ENCODE results near the gene TARS1.

Gene TARS1

DNA sequence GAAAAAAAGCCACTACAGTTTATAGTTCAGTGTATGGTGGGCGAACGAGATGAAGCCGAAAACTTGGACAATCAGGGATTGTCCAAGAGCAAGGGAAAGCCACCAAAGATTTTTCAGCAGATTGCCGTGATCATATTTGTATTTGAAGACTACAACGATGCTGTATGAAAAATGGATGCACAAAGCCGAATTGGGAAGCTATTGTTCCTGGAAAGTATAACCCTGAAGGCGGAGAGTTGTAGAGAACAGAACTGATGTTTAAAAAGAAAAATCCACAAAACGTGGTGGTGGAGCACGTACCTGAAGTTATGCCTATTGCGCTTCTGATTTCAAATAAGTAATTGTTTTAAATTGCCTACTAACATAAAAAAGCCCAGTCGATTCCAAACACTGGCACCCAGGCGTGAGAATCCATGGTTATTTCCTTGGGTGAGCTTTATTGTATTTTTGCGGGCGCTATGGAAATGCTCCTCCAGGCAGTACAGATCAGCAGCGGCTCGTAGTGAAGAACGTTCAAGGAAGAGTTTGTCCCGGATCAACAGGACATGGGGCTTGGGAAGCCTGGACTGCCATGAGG lies 772 bp upstream of the TARS1 start:
- FAIRE-seq: no peak

DNA sequence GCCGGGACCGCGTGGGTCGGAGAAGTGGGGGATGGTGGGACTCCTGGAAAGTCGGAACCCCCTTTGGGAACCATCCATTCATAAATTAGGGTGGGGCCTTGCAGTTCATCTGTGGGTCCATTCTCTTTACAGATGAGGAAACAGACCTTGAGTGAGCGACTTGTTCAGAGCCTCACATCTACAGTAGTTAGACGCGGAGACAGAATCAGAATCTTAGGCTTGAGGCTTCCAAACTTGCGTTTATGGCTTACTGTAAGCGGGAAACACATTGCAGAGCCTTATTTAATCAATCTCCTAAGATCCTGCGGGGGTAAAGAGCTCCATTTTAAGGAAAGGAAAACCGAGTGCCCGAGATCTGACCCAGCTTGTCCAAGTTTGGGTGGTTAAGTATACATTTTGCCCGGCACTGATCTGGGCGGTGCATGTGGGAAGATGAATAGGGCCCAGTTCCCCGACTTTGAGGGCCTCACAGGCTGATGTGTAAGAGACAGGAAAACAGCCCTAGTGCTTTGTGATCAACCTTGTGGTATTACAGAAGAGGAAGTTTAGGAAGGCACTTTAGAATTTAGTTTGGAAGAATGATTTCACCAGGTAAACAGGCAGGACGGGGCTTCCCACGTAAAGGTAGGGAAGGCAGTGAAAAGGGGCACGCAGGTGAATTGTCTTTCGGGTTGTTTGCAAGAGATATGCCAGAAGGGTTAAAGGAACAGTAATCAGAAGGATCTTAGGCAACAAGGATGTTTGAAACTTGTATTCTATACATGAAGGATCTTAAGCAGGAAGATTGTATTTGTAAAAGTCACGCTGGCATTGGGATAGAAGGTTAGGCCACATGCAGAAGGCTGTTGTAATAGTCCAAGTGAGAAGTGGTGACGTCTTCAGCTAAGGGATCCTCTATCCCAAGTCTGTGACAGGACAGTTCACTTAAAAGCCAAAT lies 744 bp downstream of the TARS1 start:
- FAIRE-seq: no peak

DNA sequence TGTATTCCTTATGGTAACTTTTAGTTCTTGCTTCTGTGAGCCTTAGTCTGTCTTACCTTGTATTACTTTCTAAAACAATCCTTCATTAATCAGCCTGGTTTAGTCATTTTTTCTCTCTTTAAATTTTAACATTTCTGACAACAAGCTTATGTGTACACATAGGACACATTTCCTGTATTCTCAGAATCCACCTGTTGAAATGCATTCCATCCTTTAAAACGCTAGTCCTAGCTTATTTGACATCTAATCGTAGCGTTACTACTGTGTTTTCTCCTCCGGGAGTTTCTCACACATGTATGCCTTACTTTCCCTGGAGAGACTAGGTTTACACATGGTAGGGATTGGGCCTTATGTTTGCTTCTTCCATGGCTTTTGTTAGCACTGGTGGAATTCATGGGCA lies 3.8 kb downstream of the TARS1 start:
- FAIRE-seq: no peak

DNA sequence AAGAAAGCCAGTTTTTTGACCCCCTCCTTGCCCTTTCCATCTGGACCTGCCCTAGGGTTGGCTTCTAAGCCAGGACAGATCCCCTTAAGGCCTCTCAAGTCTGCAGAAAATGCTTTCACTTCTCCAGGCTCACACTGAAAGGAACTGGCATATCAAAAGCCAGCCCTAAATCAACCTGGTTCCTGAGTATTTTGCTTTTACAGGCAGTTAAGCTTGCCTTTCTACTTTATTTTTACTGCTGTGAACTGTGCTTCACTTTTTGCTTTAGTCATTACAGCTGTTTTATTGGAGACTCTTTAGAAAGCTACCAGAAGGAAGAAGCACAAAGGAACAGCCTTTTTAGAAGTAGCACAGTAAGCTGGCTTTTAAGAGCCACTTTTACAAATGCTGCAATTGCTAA lies 5.0 kb downstream of the TARS1 start:
- FAIRE-seq: no peak

DNA sequence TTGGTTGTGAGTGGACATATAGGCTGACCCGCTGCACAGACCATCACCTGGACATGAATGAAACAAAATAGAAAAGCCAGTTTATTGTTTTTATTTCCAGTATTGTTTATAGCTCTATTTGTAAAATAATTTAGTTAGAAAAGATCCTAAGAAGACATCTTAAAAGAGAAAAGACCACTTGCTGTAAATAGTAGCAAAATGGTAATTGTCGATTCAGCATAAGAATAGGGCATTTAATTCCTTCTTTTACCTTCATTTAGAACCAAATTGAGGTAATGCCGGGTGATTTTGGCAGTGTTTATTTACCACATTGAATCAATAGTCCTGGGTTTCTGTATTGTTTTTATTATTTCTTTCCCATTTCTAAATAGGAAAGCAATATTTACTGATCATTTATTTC lies 7.4 kb downstream of the TARS1 start:
- no peak for FAIRE-seq

DNA sequence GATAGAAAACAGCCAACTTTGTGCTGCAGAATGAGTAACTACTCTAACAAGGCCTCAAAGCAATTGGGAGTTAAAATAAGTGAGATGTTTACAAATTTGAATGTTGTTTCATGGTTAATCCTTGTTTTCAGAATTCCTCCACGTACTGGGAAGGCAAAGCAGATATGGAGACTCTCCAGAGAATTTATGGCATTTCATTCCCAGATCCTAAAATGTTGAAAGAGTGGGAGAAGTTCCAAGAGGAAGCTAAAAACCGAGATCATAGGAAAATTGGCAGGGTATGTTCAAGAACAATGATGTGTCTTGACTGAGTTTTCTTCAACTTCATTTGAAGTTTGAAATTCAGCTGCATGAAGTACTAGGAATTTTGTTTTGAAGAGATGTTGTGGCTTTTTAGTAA lies 16.4 kb downstream of the TARS1 start:
- peak; percentile 80 for FAIRE-seq

DNA sequence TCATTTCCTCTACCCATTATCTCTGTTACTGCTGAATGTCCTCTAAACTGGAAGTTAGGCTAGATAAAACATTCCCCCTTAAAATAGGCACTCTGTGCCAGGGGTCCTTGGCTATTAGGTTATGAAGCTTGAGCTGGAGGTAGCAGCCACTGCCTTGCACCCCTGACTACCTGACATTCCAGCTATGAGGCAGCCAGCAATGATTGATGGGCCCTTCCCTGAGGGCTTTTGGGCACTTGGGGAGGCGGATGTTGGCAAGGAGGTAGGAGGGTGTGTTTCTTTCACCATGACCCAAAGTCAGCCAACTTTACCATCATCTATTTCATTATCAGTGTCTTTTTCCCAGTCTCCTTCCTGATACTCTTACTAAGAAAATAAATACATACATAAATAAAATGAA lies 17.1 kb downstream of the TARS1 start:
- FAIRE-seq: no peak

DNA sequence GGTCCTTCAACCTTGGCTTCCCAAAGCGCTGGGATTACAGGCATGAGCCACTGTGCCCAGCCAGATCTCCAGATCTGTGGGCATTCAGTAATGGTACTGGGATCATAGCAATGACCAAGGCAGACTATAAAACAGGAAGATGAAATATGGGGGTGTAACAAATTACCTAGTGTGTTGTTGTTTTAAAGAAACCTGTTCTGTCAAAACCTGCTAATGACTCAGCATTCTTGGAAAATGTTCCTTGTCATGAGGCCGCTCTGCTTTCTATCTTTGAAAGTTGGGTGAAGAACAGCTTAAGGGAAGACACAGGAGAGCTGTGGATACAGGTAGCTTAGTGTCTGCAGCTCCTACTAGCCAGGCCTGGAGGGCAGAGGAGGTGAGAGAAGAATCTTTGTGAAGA lies 19.4 kb downstream of the TARS1 start:
- no peak for FAIRE-seq

DNA sequence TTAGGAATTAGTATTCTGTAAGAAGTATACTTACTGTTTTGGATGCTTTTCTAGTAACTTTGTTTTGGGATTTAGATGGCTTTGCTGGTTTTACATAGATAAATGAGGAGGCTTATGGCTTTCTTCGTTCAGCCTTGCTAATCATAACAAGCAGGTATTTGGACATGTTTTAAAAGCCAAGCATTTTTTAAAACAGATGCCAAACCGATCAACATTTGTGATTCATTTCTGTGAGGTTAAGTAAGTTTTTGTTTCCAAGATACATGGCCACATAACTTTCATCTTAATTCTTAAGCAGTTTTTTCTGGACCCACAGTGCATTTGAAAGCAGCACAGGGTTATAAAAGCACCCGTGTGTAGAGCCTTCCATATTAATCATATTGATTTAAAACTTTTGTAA lies 21.7 kb downstream of the TARS1 start:
- FAIRE-seq: no peak

DNA sequence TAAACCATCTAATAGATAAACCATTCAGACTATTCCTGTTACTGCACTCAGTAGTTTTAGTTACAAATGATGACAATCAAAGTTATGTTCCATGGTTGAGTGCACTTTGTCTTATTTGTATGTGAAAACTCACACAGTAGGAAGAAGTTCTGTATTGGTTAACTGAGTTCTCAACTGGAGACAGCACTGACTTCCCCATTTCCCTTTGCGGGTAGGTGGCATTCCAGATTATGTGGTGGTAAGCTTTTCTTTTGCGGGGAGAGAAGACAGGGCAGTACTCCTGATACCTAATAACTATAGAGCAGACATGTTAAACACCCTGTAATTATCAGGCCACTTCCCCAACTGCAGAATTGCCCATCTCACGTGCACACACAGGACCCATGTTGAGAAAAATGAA lies 24.4 kb downstream of the TARS1 start:
- no peak for FAIRE-seq

DNA sequence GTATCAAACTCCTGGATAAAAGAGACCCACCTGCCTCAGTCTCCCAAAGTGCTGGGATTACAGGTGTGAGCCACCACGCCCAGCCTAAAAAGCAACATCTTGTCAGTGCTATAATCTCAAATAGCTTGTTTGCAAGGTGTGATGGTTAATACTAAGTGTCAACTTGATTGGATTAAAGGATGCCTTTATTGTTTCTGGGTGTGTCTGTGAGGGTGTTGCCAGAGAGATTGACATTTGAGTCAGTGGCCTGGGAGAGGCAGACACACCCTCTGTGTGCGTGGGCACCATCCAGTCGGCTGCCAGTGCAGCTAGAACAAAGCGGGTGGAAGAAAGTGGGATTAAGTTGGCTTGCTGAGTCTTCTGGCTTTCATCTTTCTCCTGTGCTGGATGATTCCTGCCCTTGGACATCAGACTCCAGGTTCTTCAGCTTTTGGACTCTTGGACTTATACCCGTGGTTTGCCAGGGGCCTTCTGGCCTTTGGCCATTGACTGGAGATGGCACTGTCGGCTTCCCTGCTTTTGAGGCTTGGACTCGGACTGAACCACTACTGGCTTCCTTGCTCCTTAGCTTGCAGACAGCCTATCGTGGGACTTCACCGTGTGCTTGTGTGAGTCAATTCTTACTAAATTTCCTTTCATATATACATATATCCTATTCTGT lies 28.1 kb downstream of the TARS1 start:
- FAIRE-seq: no peak

DNA sequence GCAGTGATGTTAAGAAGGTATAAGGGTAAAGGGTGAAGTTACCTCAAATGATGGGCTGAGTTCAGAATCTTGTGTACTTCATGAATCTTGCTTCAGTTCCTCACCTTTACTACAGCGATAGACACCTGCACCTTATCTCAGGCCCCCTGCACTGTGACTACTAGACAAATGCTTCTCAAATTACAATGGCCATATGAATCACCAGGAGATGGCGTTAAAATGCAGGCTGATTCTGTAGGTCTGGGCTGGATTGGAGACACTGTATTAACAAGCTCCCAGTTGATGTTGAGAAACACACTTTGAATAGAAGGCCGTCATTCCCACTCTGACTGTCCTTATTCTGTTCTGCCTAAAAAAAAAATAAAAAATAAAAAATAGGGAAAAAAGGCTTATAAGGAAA lies 29.8 kb downstream of the TARS1 start:
- peak; percentile 39 for FAIRE-seq

DNA sequence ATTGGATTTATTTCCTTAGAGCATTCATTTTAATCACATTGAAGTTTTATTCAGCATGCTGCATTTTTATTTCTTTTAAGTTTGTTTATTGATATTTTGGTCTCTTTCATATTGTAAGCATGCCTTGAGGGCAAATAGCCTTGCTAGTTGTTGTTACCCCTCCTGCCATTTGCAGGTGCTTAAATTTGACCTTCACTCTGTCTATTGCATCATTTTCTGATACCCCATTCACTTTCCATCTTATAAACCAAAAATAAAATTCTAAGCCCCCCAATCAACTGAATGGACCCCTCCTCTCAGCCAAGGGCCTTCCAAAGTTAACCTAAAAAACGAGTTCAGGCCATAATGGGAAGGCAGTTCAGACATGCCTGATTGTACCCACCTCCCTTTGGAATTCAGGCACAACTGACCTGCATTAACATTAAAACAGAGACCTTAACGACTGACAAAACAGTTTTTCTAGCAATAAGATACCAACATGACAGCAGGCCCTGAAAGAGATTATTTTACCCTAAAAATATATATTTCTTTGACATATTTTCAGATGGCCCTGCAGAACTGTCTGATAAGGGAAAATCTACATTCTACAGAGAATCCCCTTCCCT lies 32.1 kb downstream of the TARS1 start:
- FAIRE-seq: no peak

DNA sequence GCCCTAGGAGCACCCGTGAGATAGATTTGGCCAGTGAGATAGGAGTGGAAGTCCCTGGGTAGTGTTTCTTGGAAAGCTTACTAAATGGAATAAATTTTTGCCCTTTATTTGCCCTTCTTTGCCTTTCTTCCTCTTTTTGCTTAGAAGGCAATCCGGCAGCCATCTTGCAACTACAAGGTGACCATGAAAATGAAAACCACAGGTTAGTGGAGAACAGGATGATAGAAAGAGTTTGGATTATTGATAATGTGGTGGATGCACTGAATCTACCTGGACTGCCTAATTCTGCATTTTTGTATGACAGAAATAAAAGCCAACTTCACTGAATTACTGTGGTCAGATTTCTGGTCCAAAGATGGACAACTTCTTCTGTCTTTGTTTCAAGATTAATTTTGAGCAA lies 33.2 kb downstream of the TARS1 start:
- FAIRE-seq: no peak

DNA sequence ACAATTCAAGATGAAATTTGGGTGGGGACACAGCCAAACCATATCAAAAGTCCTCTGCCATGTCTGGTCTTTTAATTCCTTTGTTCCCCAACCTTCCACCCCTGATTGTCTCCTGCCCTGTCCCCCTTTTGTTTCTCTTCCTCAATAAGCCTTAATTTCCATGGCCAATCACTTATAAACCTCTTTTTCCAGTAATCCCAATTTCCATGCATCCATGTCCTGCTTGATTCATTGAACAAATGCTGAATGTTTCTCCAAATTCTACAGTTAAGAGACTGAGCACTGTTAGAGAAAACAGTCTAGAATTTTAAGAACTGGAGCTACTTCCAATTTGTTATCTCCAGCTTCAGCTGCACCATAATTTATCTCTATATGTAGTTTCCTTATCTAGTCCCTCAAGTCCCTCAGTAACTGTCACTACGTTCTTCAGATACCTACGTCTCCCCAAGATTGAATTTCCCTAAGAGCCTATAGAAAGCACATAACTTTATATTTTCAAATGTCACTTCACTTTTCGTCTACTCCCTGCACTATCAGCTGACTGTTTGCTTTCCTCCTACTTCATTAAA lies 34.2 kb downstream of the TARS1 start:
- no peak for FAIRE-seq

DNA sequence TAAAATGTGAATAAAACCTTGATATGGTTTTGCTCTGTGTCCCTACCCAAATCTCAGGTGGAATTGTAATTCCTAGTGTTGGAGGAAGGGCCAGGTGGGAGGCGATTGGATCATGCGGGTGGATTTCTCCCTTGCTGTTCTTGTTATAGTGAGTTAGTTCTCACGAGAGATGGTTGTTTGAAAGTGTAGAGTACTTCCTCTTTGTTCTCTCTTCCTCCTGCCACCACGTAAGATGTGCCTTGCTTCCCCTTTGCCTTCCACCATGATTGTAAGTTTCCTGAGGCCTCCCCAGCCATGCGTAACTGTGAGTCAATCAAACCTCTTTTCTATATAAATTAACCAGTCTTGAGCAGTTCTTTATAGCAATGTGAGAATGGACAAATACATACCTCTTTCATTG lies 34.9 kb downstream of the TARS1 start:
- FAIRE-seq: no peak

DNA sequence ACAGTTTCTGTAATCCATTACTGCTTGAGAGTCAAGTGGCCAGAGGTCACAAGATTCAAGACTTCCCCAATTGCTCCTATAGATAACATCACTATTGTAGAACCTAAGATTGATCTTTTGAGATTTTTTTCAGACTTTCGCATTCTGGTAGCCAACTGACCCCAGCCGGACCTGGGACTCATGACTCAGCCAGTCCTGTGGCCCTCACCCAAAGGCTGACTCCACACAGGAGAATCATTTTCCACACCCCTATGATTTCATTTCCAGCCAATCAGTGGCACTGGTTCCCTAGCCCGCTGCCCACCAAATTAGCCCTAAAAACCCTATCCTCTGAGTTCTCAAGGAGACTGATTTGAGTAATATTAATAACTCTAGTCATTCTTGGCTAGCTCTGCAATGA lies 36.2 kb downstream of the TARS1 start:
- FAIRE-seq: no peak

DNA sequence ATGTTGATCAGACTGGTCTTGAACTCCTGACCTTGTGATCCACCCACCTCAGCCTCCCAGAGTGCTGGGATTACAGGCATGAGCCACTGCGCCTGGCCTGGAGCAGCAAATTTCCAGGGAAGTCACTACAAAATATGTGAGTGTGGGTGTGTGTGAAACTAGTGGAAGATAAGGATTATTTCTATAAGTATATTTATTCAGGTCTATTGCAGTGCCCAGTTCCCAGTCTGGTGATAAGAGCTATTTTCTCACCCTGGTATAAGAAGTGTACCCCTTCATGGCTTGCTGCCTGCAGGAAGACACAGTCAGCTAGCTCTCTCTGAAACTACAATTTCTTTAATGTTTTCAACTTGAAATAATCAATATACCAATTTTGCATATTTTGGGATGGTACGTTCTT lies 37.1 kb downstream of the TARS1 start:
- no peak for FAIRE-seq

DNA sequence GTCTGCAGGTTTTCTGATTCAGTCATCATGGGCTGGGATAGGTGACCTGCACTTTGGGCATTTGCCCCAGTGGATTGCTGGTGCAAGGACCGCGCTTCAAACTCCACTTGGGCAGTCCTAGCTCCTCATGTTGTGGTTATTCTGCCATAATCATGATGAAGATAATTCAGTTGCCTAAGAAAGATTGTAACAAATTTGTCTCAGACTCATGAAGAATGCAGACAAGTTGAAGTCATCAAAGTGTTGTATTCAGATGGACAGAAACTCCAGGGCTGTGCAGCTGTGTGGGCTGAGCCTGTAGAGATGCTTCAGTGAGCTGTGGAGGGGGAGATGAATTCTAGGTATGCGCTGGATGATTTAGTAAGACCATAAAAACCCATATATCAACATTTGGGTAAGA lies 38.5 kb downstream of the TARS1 start:
- FAIRE-seq: no peak

DNA sequence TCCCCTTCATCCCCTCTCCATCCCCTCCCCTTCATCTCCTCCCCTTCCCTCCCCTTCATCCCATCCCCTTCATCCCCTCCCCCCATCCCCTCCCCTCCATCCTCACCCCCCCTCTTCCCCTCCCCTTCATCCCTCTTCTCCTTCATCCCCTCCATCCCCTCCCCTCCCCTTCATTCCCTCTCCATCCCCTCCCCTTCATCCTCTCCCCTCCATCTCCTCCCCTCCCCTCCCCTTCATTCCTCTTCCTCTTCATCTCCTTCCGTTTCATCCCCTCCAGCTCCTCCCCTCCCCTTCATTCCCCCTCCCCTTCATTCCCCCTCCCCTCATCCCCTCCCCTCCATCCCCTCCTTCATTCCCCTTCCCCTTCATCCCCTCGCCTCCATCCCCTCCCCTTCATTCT lies 40.1 kb downstream of the TARS1 start:
- no peak for FAIRE-seq

DNA sequence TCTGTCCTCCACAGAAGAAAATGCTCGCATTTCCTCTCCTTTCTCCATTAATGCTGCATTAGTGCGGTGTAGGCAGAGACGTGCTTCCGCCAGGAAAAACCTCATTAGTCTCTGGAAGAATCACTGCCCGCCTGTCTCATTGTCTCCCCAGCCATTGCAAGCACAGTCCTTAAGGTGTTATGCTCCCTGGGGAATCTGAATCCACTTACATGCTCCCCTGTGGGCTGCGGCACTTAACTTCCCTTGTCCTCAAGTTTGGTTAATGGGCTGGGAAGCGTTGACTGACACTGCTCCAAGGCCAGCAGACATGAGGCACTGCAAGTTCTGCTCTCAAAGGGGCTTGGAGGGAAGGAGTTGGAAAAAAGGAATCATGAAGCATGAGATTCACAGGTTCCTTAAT lies 41.6 kb downstream of the TARS1 start:
- no peak for FAIRE-seq

DNA sequence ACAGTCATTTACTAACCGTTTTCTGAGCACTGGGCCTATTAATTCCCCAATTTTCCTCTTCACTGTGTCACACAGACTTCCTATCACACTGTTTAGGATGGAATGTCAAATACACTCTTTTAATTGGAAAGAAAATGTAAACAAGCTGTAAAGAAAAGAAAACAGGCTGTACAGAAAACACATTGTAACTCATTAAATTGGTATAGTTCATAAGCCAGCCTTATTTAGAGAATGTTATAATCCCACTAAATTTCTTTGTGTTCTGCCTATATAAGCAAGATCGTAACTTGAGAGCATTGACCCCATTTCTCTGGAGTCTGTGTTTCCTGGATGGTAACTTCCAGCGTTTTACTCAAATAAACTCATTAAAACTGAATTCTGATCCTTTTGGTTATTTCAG lies 46.5 kb downstream of the TARS1 start:
- peak; percentile 53 for FAIRE-seq
